Suprapubic skin (tissue), 4 donors: ENCODE data around the gene MYH6. TPM values are rescaled to one million over a fixed set of nuclear protein-coding genes. Genes with fewer than 3 reads are reported as not detected.
"Not testable (repeated sequence)": the region's sequence is repeated elsewhere in the genome, so short reads cannot be mapped to it uniquely, and the experiment has no call there.

Source experiments
- DNase-seq, 2 donors: peaks; one replicate each; pipeline ENCODE4 v3.0.0-alpha.2; 2019; ENCODE audit warnings: low spot score in 2 of 2
- H3K27ac ChIP-seq: fragments of 200-600 bp; sonication (generic); one replicate; pipeline ENCODE4 v1.5.1; 2019
- H3K27me3 ChIP-seq: fragments of 200-600 bp; sonication (generic); one replicate; pipeline ENCODE4 v1.5.1; 2019
- H3K36me3 ChIP-seq: fragments of 200-600 bp; sonication (generic); one replicate; pipeline ENCODE4 v1.5.1; 2019
- H3K4me1 ChIP-seq: fragments of 200-600 bp; sonication (generic); one replicate; pipeline ENCODE4 v1.5.1; 2019
- H3K4me3 ChIP-seq: fragments of 200-600 bp; sonication (generic); one replicate; pipeline ENCODE4 v1.5.1; 2019; ENCODE audit warnings: mild to moderate bottlenecking
- H3K9me3 ChIP-seq: fragments of 200-600 bp; sonication (generic); one replicate; pipeline ENCODE4 v1.5.1; 2019
- EP300 ChIP-seq: sonication (generic); formaldehyde crosslinking; IDR thresholded peaks from one replicate; pipeline ENCODE4 v1.6.1; 2017; ENCODE audit warnings: antibody characterized with exemption
- POLR2A ChIP-seq, 2 donors: fragments of 450-650 bp; IDR thresholded peaks; one replicate each; pipeline ENCODE4 v1.6.1; 2017; ENCODE audit warnings: antibody characterized with exemption in 2 of 2, mild to moderate bottlenecking in 2 of 2, moderate library complexity in 2 of 2
- POLR2AphosphoS5 ChIP-seq, 3 donors: sonication (generic); formaldehyde crosslinking; IDR thresholded peaks; one replicate each; pipeline ENCODE4 v1.6.1; 2017; ENCODE audit warnings: antibody characterized with exemption in 3 of 3
- WGBS: methylation state at CpG from one replicate; pipeline ENCODE4 v1.1.5; 2018; 5-methylcytosine and 5-hydroxymethylcytosine counted together
- total RNA-seq, 4 donors: library from RNA; depleted of rRNA; stranded (reverse); fragments of >200 nt; gene quantifications; one replicate each; pipeline ENCODE4 v1.1.0, GENCODE V29; 2016
- TF ChIP-seq, protein P1 (sequence below), 2 donors: fragments of 200-600 bp in 1 of 2; fragments of 450-650 bp in 1 of 2; sonication (generic) in 1 of 2; IDR thresholded peaks; one replicate each; pipeline ENCODE4 v1.5.1; 2016 to 2019; ENCODE audit warnings: antibody characterized with exemption in 2 of 2, mild to moderate bottlenecking in 1 of 2, moderate library complexity in 1 of 2

MYH6 gene
- total RNA-seq, 4 donors from 2014 or later = not detected

DNA sequence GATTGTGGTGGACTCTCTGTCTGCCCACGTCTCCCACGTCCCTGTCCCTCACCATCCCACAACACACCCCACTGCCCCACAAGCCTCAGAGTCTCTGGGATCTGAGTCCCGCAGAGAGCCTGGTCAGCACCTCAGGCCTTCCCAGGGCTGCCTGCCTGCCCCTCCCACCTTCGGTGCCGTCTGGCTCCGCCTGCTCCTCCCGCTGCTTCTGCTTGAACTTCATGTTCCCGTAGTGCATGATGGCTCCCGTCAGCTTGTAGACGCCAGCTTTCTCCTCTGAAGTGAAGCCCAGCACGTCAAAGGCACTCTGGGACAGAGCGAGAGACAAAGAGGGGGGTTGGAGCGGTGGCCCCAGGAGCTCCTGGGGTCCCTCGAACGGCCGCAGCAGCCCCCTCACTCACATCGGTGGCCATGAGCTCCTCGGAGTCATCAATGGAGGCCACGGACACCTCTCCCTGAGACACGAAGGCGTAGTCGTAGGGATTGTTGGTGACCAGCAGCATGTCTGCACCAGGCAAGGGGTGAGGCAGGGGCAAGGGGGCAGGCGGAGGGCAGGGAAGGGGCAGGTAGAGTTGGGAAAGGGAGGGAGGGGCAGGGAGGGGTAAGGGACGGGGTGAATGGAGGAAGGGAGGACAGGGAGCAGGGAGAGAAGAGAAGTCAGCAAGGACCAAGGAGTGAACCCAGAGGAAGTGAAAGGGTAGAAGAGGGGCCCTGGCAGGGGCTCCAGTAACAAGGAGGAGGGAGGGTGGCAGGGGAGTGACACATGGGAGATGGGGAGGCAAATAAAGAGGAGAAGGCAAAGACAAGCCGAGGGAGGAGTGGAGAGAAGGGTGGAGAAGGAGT is 5.6 kb downstream of the MYH6 start:
- 72% methylated on average over 25 of the region's 25 CpGs for WGBS
- Histone ChIP-seq H3K9me3 (no peaks in the 10 kb centered on the region), H3K27ac (no peak overlapping the region), H3K27me3 (peaks cover 41% of the 10 kb centered on the region), H3K4me1 (no peaks in the 10 kb centered on the region), H3K36me3 (no peaks in the 10 kb centered on the region), H3K4me3 (no peak overlapping the region)
- DNase-seq = no peak
- TF ChIP-seq POLR2A (IDR thresholded peaks at IDR 0.05) (no peak), EP300 (no peak), POLR2AphosphoS5 (IDR thresholded peaks at IDR 0.05) (no peak)
- TF ChIP-seq, protein P1, sequence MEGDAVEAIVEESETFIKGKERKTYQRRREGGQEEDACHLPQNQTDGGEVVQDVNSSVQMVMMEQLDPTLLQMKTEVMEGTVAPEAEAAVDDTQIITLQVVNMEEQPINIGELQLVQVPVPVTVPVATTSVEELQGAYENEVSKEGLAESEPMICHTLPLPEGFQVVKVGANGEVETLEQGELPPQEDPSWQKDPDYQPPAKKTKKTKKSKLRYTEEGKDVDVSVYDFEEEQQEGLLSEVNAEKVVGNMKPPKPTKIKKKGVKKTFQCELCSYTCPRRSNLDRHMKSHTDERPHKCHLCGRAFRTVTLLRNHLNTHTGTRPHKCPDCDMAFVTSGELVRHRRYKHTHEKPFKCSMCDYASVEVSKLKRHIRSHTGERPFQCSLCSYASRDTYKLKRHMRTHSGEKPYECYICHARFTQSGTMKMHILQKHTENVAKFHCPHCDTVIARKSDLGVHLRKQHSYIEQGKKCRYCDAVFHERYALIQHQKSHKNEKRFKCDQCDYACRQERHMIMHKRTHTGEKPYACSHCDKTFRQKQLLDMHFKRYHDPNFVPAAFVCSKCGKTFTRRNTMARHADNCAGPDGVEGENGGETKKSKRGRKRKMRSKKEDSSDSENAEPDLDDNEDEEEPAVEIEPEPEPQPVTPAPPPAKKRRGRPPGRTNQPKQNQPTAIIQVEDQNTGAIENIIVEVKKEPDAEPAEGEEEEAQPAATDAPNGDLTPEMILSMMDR (IDR thresholded peaks at IDR 0.05) = no peak

DNA sequence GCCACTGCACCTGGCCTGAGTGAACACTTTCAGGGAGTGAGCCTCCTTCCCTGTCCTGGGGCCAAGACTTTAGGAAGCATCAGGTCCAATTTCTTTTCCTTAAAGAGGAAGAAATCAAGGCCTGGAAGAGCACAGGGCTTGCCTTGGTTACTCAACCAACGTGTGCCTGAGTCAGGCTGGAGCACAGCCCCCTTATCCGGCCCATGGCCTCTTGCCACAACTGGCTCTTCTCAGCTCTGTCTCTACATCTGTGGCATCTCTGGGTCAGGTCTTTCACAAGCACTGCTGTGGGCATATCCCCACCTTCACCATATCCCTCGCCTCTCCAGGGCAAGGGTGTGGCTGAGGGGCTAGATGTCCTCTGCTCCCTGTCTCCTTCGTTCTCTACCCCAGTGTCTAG is 6.8 kb downstream of the MYH6 start:
- H3K36me3 ChIP-seq = no peaks in the 10 kb centered on the region
- H3K4me1 ChIP-seq = no peaks in the 10 kb centered on the region
- peaks cover 37% of the 10 kb centered on the region for H3K27me3 ChIP-seq
- WGBS = 79% methylated on average over 4 of the region's 4 CpGs
- H3K4me3 ChIP-seq = no peak overlapping the region
- H3K9me3 ChIP-seq = no peaks in the 10 kb centered on the region
- DNase-seq = no peak
- TF ChIP-seq, protein P1 (IDR thresholded peaks at IDR 0.05) = no peak
- TF ChIP-seq EP300 (no peak), POLR2A (IDR thresholded peaks at IDR 0.05) (no peak), POLR2AphosphoS5 (IDR thresholded peaks at IDR 0.05) (no peak)
- no peak overlapping the region for H3K27ac ChIP-seq

DNA sequence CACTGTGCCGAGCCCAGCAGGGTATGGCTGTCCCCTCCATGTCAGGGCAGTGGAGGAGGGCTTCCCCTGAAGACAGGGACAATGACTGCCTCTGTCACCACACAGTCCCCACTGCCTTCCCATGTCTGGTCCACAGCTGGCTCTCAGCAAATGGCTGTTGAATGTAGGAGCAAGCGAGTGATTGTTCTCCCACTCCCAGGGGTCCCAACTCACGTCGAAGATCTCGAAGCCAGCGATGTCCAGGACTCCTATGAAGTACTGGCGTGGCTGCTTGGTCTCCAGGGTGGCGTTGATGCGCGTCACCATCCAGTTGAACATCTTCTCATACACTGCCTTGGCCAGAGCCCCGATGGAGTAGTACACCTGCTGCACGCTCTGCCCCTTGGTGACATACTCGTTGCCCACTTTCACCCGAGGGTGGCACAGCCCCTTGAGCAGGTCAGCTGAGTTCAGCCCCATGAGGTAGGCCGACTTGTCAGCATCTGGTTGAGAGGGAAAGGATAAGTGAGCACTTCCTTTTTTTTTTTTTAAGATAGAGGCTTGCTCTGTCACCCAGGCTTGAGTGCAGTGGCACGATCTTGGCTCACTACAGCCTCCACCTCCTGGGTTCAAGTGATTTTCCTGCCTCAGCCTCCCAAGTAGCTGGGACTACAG is 7.5 kb downstream of the MYH6 start:
- H3K9me3 ChIP-seq, H3K27ac ChIP-seq, H3K36me3 ChIP-seq, H3K4me3 ChIP-seq, DNase-seq, H3K4me1 ChIP-seq: not testable (repeated sequence)
- peaks cover 37% of the 10 kb centered on the region for H3K27me3 ChIP-seq
- WGBS = 90% methylated on average over 8 of the region's 16 CpGs

DNA sequence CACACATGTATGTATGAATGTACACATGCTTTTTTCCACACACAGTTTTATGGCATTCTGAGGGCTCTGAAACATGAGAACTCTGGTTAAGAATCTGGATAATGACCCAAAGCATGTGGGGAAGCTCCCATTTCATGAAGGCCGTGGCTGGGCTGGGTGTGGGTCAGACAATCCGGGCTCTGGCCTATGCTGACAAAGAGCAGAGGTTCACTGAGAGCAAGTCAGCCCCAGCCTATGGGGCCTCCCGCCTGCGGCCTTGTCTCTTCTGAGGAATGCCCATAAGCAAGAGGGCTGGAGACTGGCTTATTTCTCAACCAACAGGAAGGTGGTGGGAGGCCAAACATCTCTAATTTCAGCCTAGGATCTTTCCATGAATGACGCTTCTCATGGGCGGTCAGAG is 8.5 kb downstream of the MYH6 start:
- Histone ChIP-seq H3K27me3 (peaks cover 28% of the 10 kb centered on the region), H3K27ac (no peak overlapping the region), H3K4me1 (no peaks in the 10 kb centered on the region), H3K4me3 (no peak overlapping the region), H3K36me3 (no peaks in the 10 kb centered on the region), H3K9me3 (no peaks in the 10 kb centered on the region)
- no peak for TF ChIP-seq EP300
- TF ChIP-seq POLR2A (IDR thresholded peaks at IDR 0.05) = no peak
- TF ChIP-seq, protein P1 (IDR thresholded peaks at IDR 0.05) = no peak
- no peak for TF ChIP-seq POLR2AphosphoS5 (IDR thresholded peaks at IDR 0.05)
- 80% methylated on average over 3 of the region's 6 CpGs for WGBS
- DNase-seq = no peak

DNA sequence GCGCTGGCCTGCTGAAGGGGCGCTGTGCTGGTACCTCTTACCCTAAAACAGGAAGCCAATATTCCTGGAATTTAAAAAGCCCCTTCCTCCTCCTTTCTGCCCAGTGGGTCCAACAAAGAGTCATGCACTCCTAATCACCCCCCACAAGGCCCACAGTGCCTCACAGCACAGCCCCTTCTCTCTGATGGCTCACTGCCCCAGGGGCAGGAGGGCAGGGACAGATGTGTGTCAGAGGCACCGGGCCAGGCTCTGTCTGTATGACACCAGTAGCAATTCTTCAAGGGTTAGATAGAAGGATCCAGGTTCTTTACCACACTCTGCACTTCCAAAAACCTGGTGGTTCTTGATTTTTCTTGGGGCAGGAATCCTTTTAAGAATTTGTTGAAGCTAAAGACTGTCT is 8.9 kb downstream of the MYH6 start:
- H3K9me3 ChIP-seq = no peaks in the 10 kb centered on the region
- H3K36me3 ChIP-seq = no peaks in the 10 kb centered on the region
- no peak overlapping the region for H3K4me3 ChIP-seq
- H3K4me1 ChIP-seq = no peaks in the 10 kb centered on the region
- DNase-seq = no peak
- WGBS = 89% methylated on average over 3 of the region's 3 CpGs
- TF ChIP-seq EP300 (no peak), POLR2AphosphoS5 (IDR thresholded peaks at IDR 0.05) (no peak), POLR2A (IDR thresholded peaks at IDR 0.05) (no peak)
- TF ChIP-seq, protein P1 (IDR thresholded peaks at IDR 0.05) = no peak
- no peak overlapping the region for H3K27ac ChIP-seq
- H3K27me3 ChIP-seq = peaks cover 24% of the 10 kb centered on the region
